Hematopoietic multipotent progenitor cell treated with erythropoietin and hydrocortisone succinate and interleukin-3 and kit ligand, for 15 days (in vitro differentiated cells): ENCODE results near the gene SCUBE2.
"Not testable (repeated sequence)": the region's sequence is repeated elsewhere in the genome, so short reads cannot be mapped to it uniquely, and the experiment has no call there.

Experiments
- DNase-seq: peaks from one replicate; pipeline ENCODE4 v3.0.0-alpha.2; 2015; ENCODE audit warnings: low spot score

Gene SCUBE2

DNA sequence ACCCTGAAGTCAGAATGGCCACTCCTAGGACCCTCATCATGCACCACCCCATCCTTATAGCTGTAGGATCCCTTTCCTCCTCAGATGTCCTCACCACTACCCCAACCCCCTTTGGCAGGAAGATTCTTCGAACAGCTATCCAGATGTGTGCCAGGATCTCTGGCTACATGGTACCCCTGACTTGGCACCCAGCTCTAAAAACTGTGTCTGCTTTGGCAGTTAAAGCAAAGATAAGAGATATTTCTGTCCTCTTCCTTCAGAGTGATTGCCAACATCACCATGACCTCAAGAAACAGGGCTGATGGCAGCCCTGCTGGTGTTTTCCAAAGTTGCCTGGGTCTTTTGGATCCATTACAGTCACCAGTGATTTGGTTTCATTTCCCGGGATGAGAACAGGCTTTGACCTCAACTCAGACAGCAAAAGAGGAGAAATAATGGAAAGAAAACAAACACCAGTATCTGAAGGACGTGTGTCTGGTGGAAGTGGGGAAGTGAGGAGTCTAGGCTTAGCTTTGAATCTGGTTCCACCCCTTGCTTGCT is 83.3 kb downstream of the SCUBE2 start:
- DNase-seq: peak; percentile 62

GRCh38 chr11:9005087-9005486 is 86.3 kb downstream of the SCUBE2 start:
- no peak for DNase-seq

DNA sequence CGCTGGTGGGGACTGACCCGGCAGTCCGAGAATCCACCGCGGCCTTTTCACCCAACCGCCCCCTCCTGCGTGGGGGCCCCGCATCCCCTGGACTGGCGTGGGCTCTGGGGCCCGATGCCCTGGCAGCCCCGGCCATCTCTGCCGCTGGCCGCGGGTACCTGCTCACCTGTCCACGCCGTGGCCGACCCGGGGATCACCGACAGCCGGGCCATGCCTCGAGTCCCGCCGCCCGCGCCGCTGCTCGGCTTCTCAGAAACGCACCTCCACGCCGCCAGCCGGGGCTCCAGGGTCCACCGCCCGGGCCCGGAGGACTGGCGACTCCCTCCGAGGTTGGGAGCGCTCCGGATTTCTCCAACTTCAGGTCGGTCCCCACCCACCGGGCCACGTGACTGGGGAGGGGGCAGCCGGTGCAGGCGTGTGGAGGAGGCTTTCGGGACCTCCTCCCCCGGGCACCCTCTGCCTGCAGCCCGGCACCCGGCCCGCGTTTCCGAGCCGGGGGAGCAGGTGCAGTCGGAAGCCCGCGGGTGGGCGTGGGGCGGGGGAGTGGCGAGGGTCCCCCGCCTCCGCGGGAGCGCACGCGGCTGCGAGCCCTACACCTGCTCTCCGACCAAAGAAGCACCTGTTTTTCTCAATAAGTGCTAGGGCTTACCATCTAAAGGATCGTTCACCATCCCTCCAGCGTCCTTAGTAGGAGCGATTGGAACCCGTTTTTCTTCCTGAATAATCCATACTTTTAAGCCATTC is 87.0 kb downstream of the SCUBE2 start:
- no peak for DNase-seq

- peak; percentile 85 for DNase-seq
These were observed 87.7 kb downstream of the SCUBE2 start, which contains the start of gene NRIP3 for GRCh38 chr11:9003573-9004182. NRIP3 (minus strand) TSS chr11:9004001; CDS start chr11:9003935, 66 bp downstream.

- DNase-seq: no peak
These were observed 88.4 kb downstream of the SCUBE2 start for GRCh38 chr11:9002920-9003572.

GRCh38 chr11:9001736-9002135 is 89.7 kb downstream of the SCUBE2 start:
- DNase-seq: peak; percentile 24

DNA sequence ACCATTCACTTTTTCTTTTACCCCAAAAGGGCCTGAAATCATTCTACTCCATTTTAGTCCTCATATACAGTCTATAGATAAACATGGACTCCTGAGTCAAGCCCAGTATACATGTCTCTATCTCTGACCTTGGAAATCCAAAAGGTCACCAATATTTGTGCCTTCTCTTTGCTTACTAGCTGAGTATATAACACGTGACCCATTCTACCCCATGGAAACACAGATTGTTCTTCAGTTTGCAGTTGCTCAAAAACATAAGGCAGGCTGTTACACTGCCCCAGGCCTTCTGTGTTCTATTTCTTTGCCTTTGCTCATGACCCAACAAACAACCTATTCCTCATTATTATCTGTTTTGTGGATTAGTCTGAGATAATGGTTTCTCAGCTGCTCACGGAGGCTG is 93.4 kb downstream of the SCUBE2 start:
- DNase-seq: no peak

GRCh38 chr11:8997451-8997850 is 93.9 kb downstream of the SCUBE2 start:
- no peak for DNase-seq

GRCh38 chr11:8989453-8989852 is 101.9 kb downstream of the SCUBE2 start:
- peak; percentile 25 for DNase-seq

GRCh38 chr11:8988329-8989234 is 102.8 kb downstream of the SCUBE2 start:
- peak; percentile 91 for DNase-seq

DNA sequence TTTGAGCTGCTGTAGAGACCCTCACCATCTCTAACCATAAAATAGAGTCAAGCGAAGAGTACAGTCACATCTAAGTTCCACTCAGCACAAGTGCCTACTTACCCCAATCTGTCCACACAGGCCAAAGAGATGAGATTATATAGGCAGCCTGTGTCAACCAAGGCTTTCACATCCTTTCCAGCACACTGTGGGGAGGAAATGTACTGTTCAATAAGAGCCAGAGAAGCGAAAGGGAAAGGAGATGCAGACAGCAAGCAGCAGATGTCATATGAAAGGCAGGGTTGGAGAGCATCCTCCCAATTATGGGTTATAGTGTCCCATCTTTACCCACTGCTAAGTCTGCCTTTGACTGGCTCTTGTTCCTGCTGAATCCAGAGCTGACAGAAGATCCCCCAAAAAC is 104.0 kb downstream of the SCUBE2 start:
- no peak for DNase-seq

- not testable (repeated sequence) for DNase-seq
These were observed 104.6 kb downstream of the SCUBE2 start for GRCh38 chr11:8986772-8987171.

DNA sequence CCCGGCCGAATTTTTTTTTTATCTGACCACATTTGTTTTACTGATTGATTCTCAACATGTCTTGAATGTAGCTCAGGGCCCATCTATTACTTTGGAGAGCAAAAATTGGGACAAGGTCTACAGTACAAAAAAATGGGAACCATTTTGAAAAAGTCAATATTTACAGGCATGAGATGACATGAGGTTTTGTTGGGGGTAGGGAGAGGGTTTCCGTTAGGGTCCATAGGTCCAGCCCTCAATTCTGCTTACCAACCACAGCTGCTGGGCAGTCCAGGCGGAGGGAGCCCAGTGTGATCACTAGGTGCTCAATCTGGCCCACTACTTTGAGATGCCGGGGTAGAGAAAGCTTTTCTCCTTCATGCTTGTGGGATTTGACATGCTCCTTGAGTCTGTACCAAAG is 105.9 kb downstream of the SCUBE2 start:
- no peak for DNase-seq

GRCh38 chr11:8983552-8983951 is 107.8 kb downstream of the SCUBE2 start:
- no peak for DNase-seq

GRCh38 chr11:8980485-8980884 is 110.9 kb downstream of the SCUBE2 start:
- no peak for DNase-seq

DNA sequence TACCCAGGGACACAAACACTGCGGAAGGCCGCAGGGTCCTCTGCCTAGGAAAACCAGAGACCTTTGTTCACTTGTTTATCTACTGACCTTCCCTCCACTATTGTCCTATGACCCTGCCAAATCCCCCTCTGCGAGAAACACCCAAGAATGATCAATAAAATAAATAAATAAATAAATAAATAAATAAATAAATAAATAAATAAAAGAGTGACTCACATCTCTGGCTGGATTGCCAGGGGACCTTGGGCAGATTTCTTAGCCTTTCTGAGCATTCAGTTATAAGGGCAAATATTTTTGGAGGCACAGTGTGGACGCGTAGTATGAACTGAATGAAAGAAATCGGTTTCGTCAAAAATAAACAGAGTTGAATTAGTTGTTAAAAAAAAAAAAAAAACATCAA is 112.0 kb downstream of the SCUBE2 start:
- DNase-seq: not testable (repeated sequence)

DNA sequence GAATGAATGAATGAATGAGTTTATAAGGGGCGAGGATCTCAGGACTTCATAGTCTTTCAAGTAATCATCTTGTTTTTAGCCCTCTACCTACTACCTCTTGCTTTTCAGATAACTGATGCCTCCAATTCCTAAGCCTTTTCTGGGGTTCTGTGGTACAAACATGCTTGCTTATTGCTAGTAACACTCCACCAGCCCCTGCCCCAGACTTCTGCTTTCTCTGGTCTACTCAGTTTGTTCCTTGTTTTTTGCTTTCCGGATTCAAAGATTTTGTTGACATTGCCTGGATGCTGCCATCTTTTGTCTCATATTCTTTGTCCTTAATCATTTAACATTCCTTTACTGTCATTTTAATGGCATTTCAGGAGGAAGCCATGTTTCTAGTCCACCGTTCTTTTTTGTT is 118.3 kb downstream of the SCUBE2 start:
- no peak for DNase-seq

GRCh38 chr11:8971924-8972316 is 119.5 kb downstream of the SCUBE2 start:
- DNase-seq: no peak

GRCh38 chr11:8971196-8971923 is 120.0 kb downstream of the SCUBE2 start:
- no peak for DNase-seq
